Kidney epithelial cell (primary cell): Measurements from ENCODE around the gene ANXA8. TPM values are rescaled to one million over a fixed set of nuclear protein-coding genes. Genes with fewer than 3 reads are reported as not detected.
"Not testable (repeated sequence)": the region's sequence is repeated elsewhere in the genome, so short reads cannot be mapped to it uniquely, and the experiment has no call there.

Source experiments
- DNase-seq: peaks from one replicate; pipeline ENCODE4 v3.0.0-alpha.2; 2010; ENCODE audit warnings: low read depth
- H3K27me3 ChIP-seq: 2 replicates; pipeline ENCODE4 v1.6.0; 2011; ENCODE audit warnings: low read length; ENCODE audit not compliant: control insufficient read depth, insufficient read depth
- H3K36me3 ChIP-seq: 2 replicates; pipeline ENCODE4 v1.5.1; 2011; ENCODE audit warnings: low read length; ENCODE audit not compliant: control insufficient read depth, insufficient read depth
- H3K4me3 ChIP-seq: 2 replicates; pipeline ENCODE4 v1.5.1; 2011; ENCODE audit warnings: low read depth, mild to moderate bottlenecking, control low read depth, low read length
- CTCF ChIP-seq: IDR thresholded peaks from 2 replicates; pipeline ENCODE4 v1.5.1; 2011; ENCODE audit warnings: mild to moderate bottlenecking, moderate library complexity, low read length, control low read depth, inconsistent platforms; ENCODE audit not compliant: insufficient read depth, poor library complexity, severe bottlenecking
- total RNA-seq: library from RNA; depleted of rRNA; stranded (reverse); fragments of >200 nt; gene quantifications from 2 replicates; pipeline ENCODE4 v1.2.3, GENCODE V29; 2015

Gene ANXA8
- total RNA-seq, 1 donor from 2014 or later: 4.6 TPM

- not testable (repeated sequence) for H3K36me3 ChIP-seq, H3K4me3 ChIP-seq
Observed at GRCh38 chr10:47473516-47473915, 10.4 kb downstream of the ANXA8 start.

GRCh38 chr10:47472647-47473046, 11.3 kb downstream of the ANXA8 start:
- DNase-seq, H3K36me3 ChIP-seq, H3K27me3 ChIP-seq, H3K4me3 ChIP-seq: not testable (repeated sequence)

More at GRCh38 chr10:47473516-47473915, 10.4 kb downstream of the ANXA8 start:
- H3K27me3 ChIP-seq, DNase-seq: not testable (repeated sequence)

GRCh38 chr10:47472072-47472471, 11.8 kb downstream of the ANXA8 start:
- DNase-seq, H3K36me3 ChIP-seq, H3K27me3 ChIP-seq, H3K4me3 ChIP-seq: not testable (repeated sequence)

GRCh38 chr10:47468731-47469528, 15.0 kb downstream of the ANXA8 start:
- not testable (repeated sequence) for H3K36me3 ChIP-seq, H3K4me3 ChIP-seq, DNase-seq, H3K27me3 ChIP-seq

GRCh38 chr10:47467957-47468356, 16.0 kb downstream of the ANXA8 start:
- DNase-seq, H3K4me3 ChIP-seq, H3K36me3 ChIP-seq, H3K27me3 ChIP-seq: not testable (repeated sequence)

GRCh38 chr10:47467458-47467857, 16.5 kb downstream of the ANXA8 start:
- not testable (repeated sequence) for DNase-seq, H3K36me3 ChIP-seq, H3K4me3 ChIP-seq, H3K27me3 ChIP-seq

GRCh38 chr10:47465216-47465917, 18.5 kb downstream of the ANXA8 start:
- not testable (repeated sequence) for H3K27me3 ChIP-seq, H3K36me3 ChIP-seq, DNase-seq, H3K4me3 ChIP-seq

GRCh38 chr10:47462577-47463358, 21.1 kb downstream of the ANXA8 start:
- not testable (repeated sequence) for H3K4me3 ChIP-seq, H3K27me3 ChIP-seq, DNase-seq, H3K36me3 ChIP-seq

GRCh38 chr10:47461261-47461687, 22.6 kb downstream of the ANXA8 start:
- peak; percentile 30 for TF ChIP-seq CTCF
- not testable (repeated sequence) for DNase-seq, H3K36me3 ChIP-seq, H3K27me3 ChIP-seq
- peak overlapping the region; percentile 7 for H3K4me3 ChIP-seq
